Stimulated activated CD8-positive, alpha-beta memory T cell treated with anti-CD3 and anti-CD28 coated beads, Interleukin-7, amount 100 ng/mL, for 48 hours (primary cell): ENCODE results near the gene CAB39.

Experiments
- DNase-seq, 2 donors: peaks; one replicate each; pipeline ENCODE4 v3.0.0-alpha.2; 2020; ENCODE audit warnings: low read depth in 1 of 2; ENCODE audit errors: extremely low read depth in 1 of 2

The CAB39 gene

DNA sequence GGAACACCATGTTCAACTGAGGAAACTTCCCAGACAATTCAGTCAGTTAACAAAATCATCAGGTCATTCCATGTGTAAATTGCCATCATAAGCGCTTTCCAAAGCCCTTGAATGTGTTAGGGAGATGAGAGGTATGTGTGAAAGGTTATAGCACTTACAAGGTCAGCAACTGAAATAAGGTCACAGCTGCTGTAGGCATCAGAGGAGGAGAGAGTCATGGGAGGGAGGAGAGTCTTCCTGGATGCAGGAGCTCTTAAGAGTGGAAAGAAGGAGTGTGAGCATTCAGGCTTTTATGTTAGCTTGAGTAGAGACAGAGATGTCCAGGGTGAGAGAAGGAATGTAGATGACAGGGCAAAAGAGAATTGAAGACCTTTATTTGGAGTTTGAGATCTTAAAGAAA lies 67.0 kb downstream of the CAB39 start:
- no peak for DNase-seq

DNA sequence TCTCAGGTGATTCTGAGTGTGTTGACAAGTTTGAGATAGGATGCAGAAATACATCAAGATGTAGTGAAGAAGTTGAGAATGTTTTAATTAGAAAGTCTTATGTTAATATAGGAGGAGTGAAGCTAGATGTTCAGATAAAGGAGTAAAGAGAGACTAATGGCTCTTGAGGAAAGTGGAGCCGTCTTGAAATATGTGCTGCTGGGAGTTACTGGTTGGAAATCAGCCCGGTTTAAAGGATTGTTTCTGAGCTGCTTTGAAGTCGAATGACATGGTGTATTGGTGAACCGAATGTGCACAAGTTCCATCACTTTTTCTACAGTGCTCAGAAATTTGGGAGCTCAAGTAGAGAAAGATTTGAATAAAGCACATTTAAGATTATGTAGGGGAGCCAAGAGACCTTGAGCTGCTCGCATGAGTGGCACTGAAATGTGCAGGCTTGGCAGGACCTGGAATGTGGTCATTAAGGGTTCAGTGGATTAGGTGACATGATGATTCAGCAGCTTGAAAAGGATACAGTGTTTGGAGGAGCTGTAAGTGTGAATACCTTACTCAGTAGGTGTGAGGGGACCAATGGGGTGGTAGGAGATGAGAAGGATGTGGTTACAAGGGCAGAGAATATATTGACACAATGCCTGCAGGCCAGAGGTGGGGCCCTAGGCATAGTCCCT lies 68.6 kb downstream of the CAB39 start:
- DNase-seq: no peak

DNA sequence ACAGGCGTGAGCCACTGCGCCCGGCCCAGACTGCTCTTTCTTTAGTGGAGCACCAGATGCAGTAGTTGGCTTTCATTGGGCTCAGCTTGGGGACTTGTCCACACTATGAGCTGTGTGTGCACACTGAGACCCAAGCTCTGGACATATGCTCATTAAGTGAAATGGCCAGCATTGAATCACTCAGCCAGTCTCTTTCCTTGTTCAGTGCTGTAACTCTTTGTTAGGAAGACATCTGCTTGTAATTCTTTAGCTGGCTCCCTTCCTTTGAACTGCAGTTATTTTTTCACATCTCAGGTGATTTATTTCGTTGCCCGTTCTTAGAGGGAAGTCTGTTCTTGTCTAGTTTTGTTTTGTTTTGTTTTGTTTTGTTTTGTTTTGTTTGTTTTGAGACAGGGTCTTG lies 70.5 kb downstream of the CAB39 start:
- DNase-seq: no peak

DNA sequence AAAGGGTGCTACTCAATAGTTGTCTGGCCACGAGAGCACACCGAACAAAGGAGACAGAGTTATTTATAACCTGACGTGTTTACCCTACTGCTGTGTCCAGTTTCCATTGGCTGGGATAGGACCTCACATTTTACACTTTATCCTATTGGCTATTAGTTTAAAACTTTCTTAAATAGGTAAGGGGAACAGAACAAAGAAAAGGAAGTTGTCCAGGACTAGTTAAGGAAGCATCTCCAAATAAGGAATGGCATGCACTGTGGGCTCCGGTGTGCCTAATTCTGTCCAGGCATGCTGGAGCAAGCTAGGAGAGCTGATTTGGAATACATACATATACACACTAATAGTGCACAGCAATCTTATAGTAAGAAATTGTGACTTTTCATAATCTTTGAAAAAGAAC lies 72.2 kb downstream of the CAB39 start:
- no peak for DNase-seq

DNA sequence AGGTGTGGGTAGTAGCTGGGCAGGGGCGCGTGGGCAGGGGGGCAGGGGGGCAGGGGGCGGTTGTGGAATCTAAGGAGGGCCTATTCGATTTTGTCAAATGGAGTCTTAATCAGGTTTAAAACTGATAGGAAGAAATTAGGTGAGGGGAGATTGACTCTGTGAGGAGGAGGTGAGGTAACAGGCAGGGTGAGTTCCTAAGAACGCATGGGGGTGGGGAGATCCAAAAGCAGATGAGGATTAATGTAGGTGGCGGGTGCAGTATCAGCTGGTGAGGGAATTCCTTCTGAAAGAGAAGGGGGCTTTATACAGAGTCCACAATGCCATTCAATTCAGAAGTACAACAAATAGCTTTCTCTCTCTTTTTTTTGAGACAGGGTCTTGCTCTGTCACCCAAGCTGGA lies 72.7 kb downstream of the CAB39 start:
- no peak for DNase-seq

DNA sequence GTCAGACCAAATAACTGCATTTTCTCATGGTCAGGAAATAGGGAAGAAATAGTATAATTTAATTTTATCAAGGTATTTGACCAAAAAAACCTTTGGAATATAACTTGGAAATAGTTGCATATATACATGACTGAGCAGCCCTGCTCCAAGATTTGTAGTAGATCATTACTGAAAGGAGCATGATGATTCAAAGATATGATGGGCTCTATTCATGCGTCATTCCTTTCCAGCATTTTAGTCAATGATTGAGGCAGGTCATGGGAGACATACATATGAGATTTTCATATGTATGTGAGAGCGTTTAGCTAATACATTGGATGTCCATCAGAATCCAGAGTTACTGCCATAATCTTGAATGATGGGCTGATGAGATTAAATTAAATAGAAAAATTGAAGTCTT lies 74.5 kb downstream of the CAB39 start:
- no peak for DNase-seq

DNA sequence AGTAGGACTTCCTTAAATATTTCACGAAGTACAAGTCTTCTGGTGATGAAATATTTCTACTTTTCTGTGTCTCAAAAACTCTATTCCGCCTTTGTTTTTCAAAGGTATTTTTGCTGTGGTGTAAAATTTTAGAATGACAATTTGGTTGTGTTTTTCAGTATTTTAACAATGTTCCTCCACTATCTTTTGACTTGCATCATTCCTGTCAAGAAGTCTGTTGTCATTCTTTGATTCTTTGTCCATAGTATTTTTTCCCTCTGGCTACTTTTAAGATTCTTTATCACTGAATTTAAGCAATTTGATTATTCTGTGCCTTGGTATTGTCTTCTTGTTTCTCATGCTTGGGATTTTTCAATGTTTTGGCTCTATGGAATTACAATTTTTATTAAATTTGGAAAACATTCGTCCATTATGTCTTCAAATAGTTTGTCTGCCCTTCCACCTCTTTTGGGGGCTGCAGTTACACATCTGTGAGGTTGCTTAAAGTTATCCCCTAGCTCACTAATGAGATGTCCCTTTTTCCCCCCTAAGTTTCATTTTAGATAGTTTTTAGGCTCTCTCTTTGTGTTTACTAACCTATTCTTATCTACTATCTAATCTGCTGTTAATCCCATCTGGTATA lies 76.0 kb downstream of the CAB39 start:
- no peak for DNase-seq

DNA sequence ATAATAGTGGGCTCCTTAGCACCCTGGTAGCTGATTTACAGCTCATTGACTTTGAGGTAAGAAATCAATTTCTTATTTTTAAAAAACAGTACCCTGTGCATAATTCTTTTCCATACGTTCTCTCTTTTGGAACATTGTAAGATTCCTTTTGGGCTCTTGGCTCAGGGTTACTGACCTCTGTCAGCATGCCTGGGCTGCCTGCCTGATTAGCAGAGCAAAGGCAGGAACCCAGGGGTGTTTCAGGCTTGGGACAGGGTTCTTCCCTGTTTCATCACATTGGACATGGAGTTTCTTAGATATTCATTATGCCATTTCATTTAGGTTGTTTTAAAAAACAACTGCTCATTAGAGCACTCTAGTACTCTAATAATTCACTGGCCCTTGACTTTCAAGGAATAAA lies 78.3 kb downstream of the CAB39 start:
- DNase-seq: no peak

GRCh38 chr2:230793572-230794359 lies 81.1 kb downstream of the CAB39 start:
- DNase-seq: peak; percentile 43 to 83

DNA sequence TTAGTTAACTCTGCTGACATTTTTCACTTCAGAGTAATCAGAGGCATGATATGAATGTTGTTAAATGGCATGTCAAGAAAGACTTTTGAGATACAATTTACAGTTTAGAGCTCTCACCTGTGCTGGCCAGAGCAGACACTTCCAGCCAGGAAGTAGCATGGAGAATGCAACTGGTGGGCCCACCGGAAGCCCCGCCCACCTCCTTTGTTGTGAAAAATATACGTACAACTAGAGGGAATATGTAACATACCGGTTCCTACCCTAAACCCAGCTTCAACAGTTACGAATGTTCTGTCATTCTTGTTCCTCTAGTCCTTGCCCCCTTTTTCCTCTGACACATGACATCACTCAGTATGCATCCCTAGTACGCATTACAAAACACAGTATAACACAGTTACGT lies 81.9 kb downstream of the CAB39 start:
- DNase-seq: peak in 1 of 2 donors; percentile 28

- DNase-seq: no peak
These were observed 83.2 kb downstream of the CAB39 start for GRCh38 chr2:230795856-230796255.

DNA sequence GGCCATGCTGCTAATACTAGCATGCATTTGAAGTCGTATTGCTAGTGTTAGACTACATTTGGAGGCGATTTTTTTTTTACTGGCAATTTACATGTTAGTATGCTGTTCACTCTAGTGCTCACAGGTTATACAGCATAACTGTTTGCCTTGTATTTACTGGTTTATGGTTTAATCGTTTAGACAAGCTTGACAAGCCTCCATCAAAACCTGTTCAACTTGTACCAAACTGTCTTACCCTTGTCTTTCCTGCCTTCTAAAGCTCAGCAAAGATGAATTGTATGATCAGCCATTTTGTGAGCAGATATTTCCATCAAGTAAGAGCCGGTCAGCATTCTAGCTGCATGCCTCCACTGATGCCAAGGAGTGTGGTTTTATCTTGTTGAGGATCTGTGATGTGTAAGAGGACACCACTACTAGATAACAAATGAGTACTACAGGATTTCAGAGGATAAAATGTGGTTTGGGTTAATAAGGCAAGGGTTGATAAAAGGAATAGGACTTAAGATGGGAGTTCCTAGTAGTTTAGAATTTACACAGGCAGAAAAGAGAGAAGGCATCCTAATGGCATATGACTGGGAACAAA lies 83.7 kb downstream of the CAB39 start:
- DNase-seq: no peak

GRCh38 chr2:230797515-230798495 lies 85.2 kb downstream of the CAB39 start:
- no peak for DNase-seq

GRCh38 chr2:230798769-230799399 lies 86.2 kb downstream of the CAB39 start:
- DNase-seq: peak in 1 of 2 donors; percentile 11

- DNase-seq: no peak
These were observed 92.8 kb downstream of the CAB39 start for GRCh38 chr2:230805353-230806017.

DNA sequence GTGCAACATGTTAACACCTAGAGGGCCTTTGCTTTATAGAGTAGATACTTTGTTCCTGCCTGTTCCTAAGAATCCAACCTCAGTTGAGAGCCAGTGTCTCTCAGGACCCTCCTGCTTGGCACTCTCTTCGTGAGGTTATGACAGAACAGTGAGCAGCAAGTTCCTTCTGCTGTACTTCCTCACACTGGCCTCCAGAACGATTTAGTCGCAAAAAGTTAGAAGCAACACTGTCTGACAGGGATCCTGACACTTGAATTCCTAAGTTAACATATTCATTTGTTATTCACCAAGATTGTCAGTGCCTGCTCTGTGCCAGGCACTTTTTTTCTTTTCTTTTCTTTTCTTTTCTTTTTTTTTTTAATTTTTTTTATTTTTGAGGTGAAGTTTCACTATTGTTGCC lies 95.1 kb downstream of the CAB39 start:
- no peak for DNase-seq

DNA sequence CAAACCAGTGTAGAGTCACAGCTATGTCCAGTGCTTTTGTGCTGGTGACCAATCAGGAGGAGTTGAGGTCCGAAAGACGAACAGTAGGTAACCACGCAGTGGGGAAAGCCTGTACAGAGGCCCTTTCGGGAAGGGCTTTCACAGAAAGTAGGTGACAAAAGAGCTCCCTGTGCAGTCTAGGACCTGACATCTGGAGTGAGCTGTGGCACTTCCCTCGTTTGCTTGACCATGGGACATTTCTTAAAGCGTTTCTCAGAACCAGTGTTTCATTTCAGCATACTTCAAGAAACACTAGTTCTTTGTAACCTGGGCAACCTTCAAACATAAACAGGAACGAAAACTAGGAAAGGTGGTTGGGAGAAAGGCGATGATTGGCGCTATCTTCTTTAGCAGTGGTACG lies 96.4 kb downstream of the CAB39 start:
- DNase-seq: no peak

DNA sequence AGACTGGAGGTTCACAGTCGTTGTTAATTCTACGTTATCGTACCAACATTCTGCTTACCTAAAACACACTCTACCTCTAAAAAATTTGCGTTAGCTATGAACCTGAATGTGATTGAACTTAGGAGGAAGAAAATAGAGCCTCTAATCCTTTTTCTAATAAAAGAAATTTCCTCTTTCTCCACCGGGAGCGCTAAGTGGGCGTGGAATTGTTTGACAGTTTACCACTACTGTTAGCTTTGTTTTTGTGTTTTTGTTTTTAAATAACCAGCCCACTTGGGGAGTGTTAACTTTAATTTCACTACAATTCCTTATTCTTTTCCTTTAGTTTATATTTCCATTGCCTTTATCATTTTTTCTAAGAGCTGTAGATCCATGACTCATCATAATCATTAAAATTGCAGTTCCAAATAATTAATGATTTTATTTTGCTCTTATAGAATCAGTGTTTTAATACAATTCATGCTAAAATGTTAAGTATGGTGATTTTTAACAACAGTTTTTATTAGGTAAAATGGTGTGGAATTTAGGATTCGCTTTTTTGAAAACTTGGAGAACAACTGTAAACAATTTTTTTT lies 97.1 kb downstream of the CAB39 start:
- DNase-seq: no peak

- no peak for DNase-seq
These were observed 98.9 kb downstream of the CAB39 start for GRCh38 chr2:230811508-230811907.
